H1 (cell line): ENCODE measurements around the gene ADCY5. TPM values are rescaled to one million over a fixed set of nuclear protein-coding genes. Genes with fewer than 3 reads are reported as not detected.

Experiments used
- ATF2 ChIP-seq: IDR thresholded peaks from 2 replicates; pipeline ENCODE4 v1.6.1; 2012; ENCODE audit warnings: low read length, inconsistent platforms
- BCL11A ChIP-seq, 2 experiments: IDR thresholded peaks; one replicate each; pipeline ENCODE4 v1.6.1; 2011; ENCODE audit warnings: low read depth in 2 of 2, low read length in 2 of 2, mild to moderate bottlenecking in 2 of 2
- E2F6 ChIP-seq: IDR thresholded peaks from 2 replicates; pipeline ENCODE4 v1.6.1; 2012; ENCODE audit warnings: inconsistent platforms
- PHF8 ChIP-seq: fragments of 200-600 bp; sonication (generic); conservative IDR thresholded peaks from 2 replicates; pipeline ENCODE4 v1.7.1; 2012; ENCODE audit warnings: low read depth, mild to moderate bottlenecking, inconsistent platforms, low read length, moderate library complexity
- RFX5 ChIP-seq: IDR thresholded peaks from 2 replicates; pipeline ENCODE4 v1.6.1; 2011; ENCODE audit warnings: low read depth, low read length, improper control_type of control experiment, borderline replicate concordance
- polyA plus RNA-seq, 7 experiments: library from polyadenylated mRNA; depleted of rRNA in 3 of 7; stranded (reverse) in 5 of 7; unstranded in 2 of 7; fragments of >200 nt in 5 of 7; fragments of 200-250 nt in 2 of 7; gene quantifications; 1 replicate in 5 of 7; 2 replicates in 1 of 7; 4 replicates in 1 of 7; pipeline versions ENCODE4 v1.2.1 to v1.2.3, GENCODE V29; 2011 to 2013; ENCODE audit warnings: missing spikeins in 2 of 7, mixed read lengths in 2 of 7
- total RNA-seq: library from RNA; stranded (reverse); fragmentation: NEBNext Ultra II Directional; extraction: Animal tissue kit (Norgen Biotek cat#: 25700); gene quantifications from 2 replicates; pipeline ENCODE4 v1.2.1, GENCODE V29; 2021

The ADCY5 gene
- total and polyA plus RNA-seq, 2 of the 8 experiments (the other 6 are each of a cell fraction or from before 2014, with no cell fraction given) = 18.9 to 40.8 TPM

GRCh38 chr3:123432832-123433523 lies 15.9 kb downstream of the ADCY5 start (continued):
- TF ChIP-seq ATF2 (no peak), PHF8 (no peak), BCL11A (IDR thresholded peaks at IDR 0.05; ENCODE audit: low read depth in 2 of 2, low read length in 2 of 2) (no peak), E2F6 (no peak), RFX5 (no peak)
